GM23338 (cell line): Measurements from ENCODE around the gene PUS1.

Experiments used
- CTCF ChIP-seq, 2 experiments: fragments of 200-600 bp in 1 of 2; sonication (generic) in 1 of 2; conservative IDR thresholded peaks; 2 replicates each; pipeline versions ENCODE4 v1.5.1 to v1.6.1; 2016 to 2017; ENCODE audit warnings: antibody characterized with exemption in 2 of 2, low read depth in 2 of 2, mild to moderate bottlenecking in 2 of 2, moderate library complexity in 1 of 2
- EZH2 ChIP-seq: fragments of 200-600 bp; sonication (generic); IDR thresholded peaks from one replicate; pipeline ENCODE4 v1.8.0; 2017; ENCODE audit warnings: antibody characterized with exemption, mild to moderate bottlenecking, low read depth; ENCODE audit not compliant: unreplicated experiment
- POLR2AphosphoS5 ChIP-seq: IDR thresholded peaks from 2 replicates; pipeline ENCODE4 v1.6.1; 2016; ENCODE audit warnings: antibody characterized with exemption, low read depth
- REST ChIP-seq: IDR thresholded peaks from one replicate; pipeline ENCODE4 v1.6.1; 2018; ENCODE audit warnings: antibody characterized with exemption; ENCODE audit not compliant: unreplicated experiment
- STAT1 ChIP-seq: IDR thresholded peaks from one replicate; pipeline ENCODE4 v1.6.1; 2016; ENCODE audit warnings: antibody characterized with exemption; ENCODE audit not compliant: unreplicated experiment

DNA sequence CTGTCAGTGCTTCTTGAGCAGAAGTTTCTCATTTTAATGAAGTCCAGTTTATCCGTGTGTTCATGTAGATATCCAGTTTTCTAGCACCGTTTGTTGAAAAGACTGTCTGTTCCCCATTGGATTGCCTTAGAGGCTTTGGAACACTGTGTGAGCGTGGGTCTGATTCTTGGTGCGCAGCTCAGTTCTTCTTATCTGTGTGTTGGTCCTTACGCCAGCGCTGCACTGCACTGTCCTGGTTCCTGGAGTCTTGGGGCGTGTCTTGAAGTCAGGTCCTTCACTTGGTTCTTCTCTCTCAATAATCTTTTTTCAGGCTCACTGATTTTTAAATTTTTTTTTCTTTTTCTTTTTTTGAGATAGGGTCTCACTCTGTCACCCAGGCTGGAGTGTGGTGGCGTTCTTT, 46.2 kb downstream of the PUS1 start:
- TF ChIP-seq CTCF (conservative IDR thresholded peaks at IDR 0.05; ENCODE audit: low read depth in 2 of 2) (no peak), STAT1 (no peak), REST (no peak), EZH2 (no peak), POLR2AphosphoS5 (no peak)
